Transverse colon (tissue), 4 donors: Measurements from ENCODE around the gene IFIT2. TPM values are rescaled to one million over a fixed set of nuclear protein-coding genes. Genes with fewer than 3 reads are reported as not detected.

Source experiments
- DNase-seq: peaks from one replicate; pipeline ENCODE4 v3.0.0-alpha.2; 2019
- H3K27ac ChIP-seq, 4 donors: fragments of 200-600 bp; sonication (generic); 2 replicates each; pipeline ENCODE4 v1.5.1; 2016 to 2018; ENCODE audit warnings: inconsistent platforms in 4 of 4
- H3K27me3 ChIP-seq: fragments of 200-600 bp; sonication (generic); 2 replicates; pipeline ENCODE4 v1.5.1; 2017; ENCODE audit warnings: inconsistent platforms
- H3K36me3 ChIP-seq, 4 donors: fragments of 200-600 bp; sonication (generic); 2 replicates each; pipeline ENCODE4 v1.5.1; 2017 to 2019; ENCODE audit warnings: inconsistent platforms in 4 of 4
- H3K4me1 ChIP-seq, 4 donors: fragments of 200-600 bp; sonication (generic); 2 replicates each; pipeline ENCODE4 v1.5.1; 2017 to 2020; ENCODE audit warnings: inconsistent platforms in 4 of 4
- H3K4me3 ChIP-seq, 4 donors: fragments of 200-600 bp; sonication (generic); 1 replicate in 1 of 4; 2 replicates in 3 of 4; pipeline versions ENCODE4 v1.5.1 to v1.6.1; 2017 to 2019; ENCODE audit warnings: inconsistent platforms in 4 of 4
- H3K9me3 ChIP-seq, 2 donors: fragments of 200-600 bp; sonication (generic); 2 replicates each; pipeline ENCODE4 v1.5.1; 2017 to 2019; ENCODE audit warnings: inconsistent platforms in 2 of 2
- CTCF ChIP-seq, 5 experiments: fragments of 200-600 bp in 3 of 5; fragments of 450-650 bp in 2 of 5; sonication (generic) in 3 of 5; IDR thresholded peaks; 1 replicate in 2 of 5; 2 replicates in 3 of 5; pipeline ENCODE4 v1.5.1; 2016 to 2017; ENCODE audit warnings: antibody characterized with exemption in 5 of 5, inconsistent platforms in 3 of 5, mild to moderate bottlenecking in 2 of 5, moderate library complexity in 1 of 5
- EP300 ChIP-seq: sonication (generic); formaldehyde crosslinking; IDR thresholded peaks from one replicate; pipeline ENCODE4 v1.6.1; 2017; ENCODE audit warnings: antibody characterized with exemption, low read depth
- POLR2A ChIP-seq: fragments of 450-650 bp; IDR thresholded peaks from one replicate; pipeline ENCODE4 v1.6.1; 2016; ENCODE audit warnings: antibody characterized with exemption, mild to moderate bottlenecking, moderate library complexity
- POLR2AphosphoS5 ChIP-seq, 3 donors: sonication (generic); formaldehyde crosslinking; IDR thresholded peaks; one replicate each; pipeline ENCODE4 v1.6.1; 2016; ENCODE audit warnings: antibody characterized with exemption in 3 of 3
- WGBS, 2 donors: methylation state at CpG; one replicate each; pipeline ENCODE4 v1.1.5; 2018; ENCODE audit warnings: low coverage in 1 of 2; 5-methylcytosine and 5-hydroxymethylcytosine counted together
- in situ Hi-C, 4 donors: fragments of 200-750 bp; cut with MboI; loops; one replicate each; pipeline versions ENCODE4 v1.15.0 to v1.15.1; 2017; ENCODE audit warnings: low sequenced_read_pairs in 3 of 4, low pct_ligation_motif_present in 1 of 4, low pct_unique_long_range_greater_than_20kb in 1 of 4
- intact Hi-C: fragments of 100-400 bp; cut with DNase I; formaldehyde crosslinking; loops from one replicate; pipeline ENCODE4 v1.15.1; 2023; ENCODE audit warnings: low total_unique reads
- total RNA-seq, 4 donors: library from RNA; depleted of rRNA; stranded (reverse); fragments of >200 nt; gene quantifications; one replicate each; pipeline ENCODE4 v1.1.0, GENCODE V29; 2016

Gene IFIT2
- total RNA-seq, 4 donors from 2014 or later = 0.20 to 7.0 (median 2.3) TPM

GRCh38 chr10:89262086-89263051 lies 39.5 kb upstream of the IFIT2 start:
- no peak for DNase-seq
- Histone ChIP-seq H3K4me3 (no peak overlapping the region), H3K27me3 (no peaks in the 10 kb centered on the region), H3K4me1 (peaks cover 0 to 10% (median 4%) of the 10 kb centered on the region in 4 donors), H3K9me3 (no peaks in the 10 kb centered on the region), H3K36me3 (no peaks in the 10 kb centered on the region), H3K27ac (no peak overlapping the region)
- TF ChIP-seq EP300 (no peak), POLR2A (no peak), POLR2AphosphoS5 (IDR thresholded peaks at IDR 0.05) (no peak), CTCF (IDR thresholded peaks at IDR 0.05) (no peak)
- in situ Hi-C loops (no loop called here), intact Hi-C loops (no loop called here)
- WGBS, 2 donors = 77 to 78% methylated on average over 5 of the region's 5 CpGs

GRCh38 chr10:89263091-89263490 lies 38.8 kb upstream of the IFIT2 start:
- WGBS, 2 donors = 89 to 91% methylated on average over 1 of the region's 1 CpG
- Histone ChIP-seq H3K4me1 (peaks cover 0 to 10% (median 4%) of the 10 kb centered on the region in 4 donors), H3K27ac (no peak overlapping the region), H3K27me3 (no peaks in the 10 kb centered on the region), H3K36me3 (no peaks in the 10 kb centered on the region), H3K9me3 (no peaks in the 10 kb centered on the region), H3K4me3 (no peak overlapping the region)
- TF ChIP-seq EP300 (no peak), CTCF (IDR thresholded peaks at IDR 0.05) (no peak), POLR2A (no peak), POLR2AphosphoS5 (IDR thresholded peaks at IDR 0.05) (no peak)
- no peak for DNase-seq
- in situ Hi-C loops = no loop called here
- intact Hi-C loops = no loop called here

- TF ChIP-seq CTCF (IDR thresholded peaks at IDR 0.05) = no peak
- no peak for TF ChIP-seq EP300
- TF ChIP-seq POLR2AphosphoS5 (IDR thresholded peaks at IDR 0.05) = no peak
- no peak for TF ChIP-seq POLR2A
- peaks cover 0 to 10% (median 4%) of the 10 kb centered on the region in 4 donors for H3K4me1 ChIP-seq
- intact Hi-C loops = no loop called here
- H3K36me3 ChIP-seq = no peaks in the 10 kb centered on the region
- in situ Hi-C loops = no loop called here
- H3K9me3 ChIP-seq = no peaks in the 10 kb centered on the region
- no peaks in the 10 kb centered on the region for H3K27me3 ChIP-seq
- H3K4me3 ChIP-seq = no peak overlapping the region
- DNase-seq = no peak
- H3K27ac ChIP-seq = no peak overlapping the region
- 89% methylated on average over 1 of the region's 1 CpG; no CpG with 5 or more reads in 1 of the 2 donors for WGBS, 2 donors
Observed at GRCh38 chr10:89263531-89263930, 38.3 kb upstream of the IFIT2 start.

GRCh38 chr10:89266721-89267453 lies 35.0 kb upstream of the IFIT2 start:
- Histone ChIP-seq H3K36me3 (no peaks in the 10 kb centered on the region), H3K9me3 (no peaks in the 10 kb centered on the region), H3K4me3 (no peak overlapping the region), H3K27ac (no peak overlapping the region), H3K4me1 (peaks cover 0 to 3% (median 0%) of the 10 kb centered on the region in 4 donors), H3K27me3 (no peaks in the 10 kb centered on the region)
- TF ChIP-seq EP300 (no peak), POLR2A (no peak), CTCF (IDR thresholded peaks at IDR 0.05) (no peak), POLR2AphosphoS5 (IDR thresholded peaks at IDR 0.05) (no peak)
- intact Hi-C loops (no loop called here), in situ Hi-C loops (no loop called here)
- WGBS, 2 donors = 8 to 28% methylated on average over 1 of the region's 1 CpG
- no peak for DNase-seq
